GM10266 (cell line): ENCODE results near the gene CSNK1D.

Experiments
- DNase-seq: peaks from one replicate; pipeline ENCODE4 v3.0.0; 2012; ENCODE audit errors: extremely low spot score
- CTCF ChIP-seq: IDR thresholded peaks from 2 replicates; pipeline ENCODE4 v1.5.1; 2012; ENCODE audit warnings: mild to moderate bottlenecking, low read depth; ENCODE audit not compliant: control insufficient read depth, insufficient read depth; ENCODE audit errors: missing control alignments

CSNK1D gene

GRCh38 chr17:82314727-82315605, 41.5 kb upstream of the CSNK1D start:
- TF ChIP-seq CTCF: no peak
- DNase-seq: no peak

GRCh38 chr17:82314012-82314726, 40.7 kb upstream of the CSNK1D start:
- no peak for TF ChIP-seq CTCF
- no peak for DNase-seq

GRCh38 chr17:82313195-82314011, 39.9 kb upstream of the CSNK1D start:
- no peak for DNase-seq
- TF ChIP-seq CTCF: no peak

- no peak for DNase-seq
- TF ChIP-seq CTCF: no peak
Measured at GRCh38 chr17:82311971-82312370, 38.5 kb upstream of the CSNK1D start.

- DNase-seq: no peak
- no peak for TF ChIP-seq CTCF
Measured at GRCh38 chr17:82310877-82311276, 37.4 kb upstream of the CSNK1D start.

- DNase-seq: no peak
Measured at GRCh38 chr17:82309656-82310570, 36.4 kb upstream of the CSNK1D start.

More at GRCh38 chr17:82309656-82310570, 36.4 kb upstream of the CSNK1D start:
- TF ChIP-seq CTCF: no peak
